Activated T-cell treated with anti-CD3 and anti-CD28 coated beads, Interleukin-2, amount 50 U/mL, for 72 hours (primary cell): ENCODE measurements around the gene SNAPC1. TPM values are rescaled to one million over a fixed set of nuclear protein-coding genes. Genes with fewer than 3 reads are reported as not detected.

ENCODE experiments used
- ATAC-seq, 2 donors: fragments of 150-1000 bp; cut with Tn5 transposase; replicated peaks in 1 of 2; 2 replicates each; pipeline ENCODE4 v1.10.0; 2021; ENCODE audit warnings: moderate library complexity in 2 of 2, mild to moderate bottlenecking in 1 of 2
- DNase-seq, 2 donors: peaks; one replicate each; pipeline ENCODE4 v3.0.0; 2021 to 2022; ENCODE audit warnings: mixed read lengths in 1 of 2
- H3K27ac Mint-ChIP-seq: one replicate; pipeline ENCODE4 v1.8.0; 2022; ENCODE audit warnings: mild to moderate bottlenecking, moderate library complexity, mixed read lengths
- H3K27me3 Mint-ChIP-seq: one replicate; pipeline ENCODE4 v1.8.0; 2022; ENCODE audit warnings: low read depth, mixed read lengths
- H3K36me3 Mint-ChIP-seq, 2 donors: one replicate each; pipeline ENCODE4 v1.8.0; 2022; ENCODE audit warnings: mixed read lengths in 2 of 2, mild to moderate bottlenecking in 1 of 2; ENCODE audit not compliant: insufficient read depth in 2 of 2
- H3K4me1 Mint-ChIP-seq: one replicate; pipeline ENCODE4 v1.8.0; 2022; ENCODE audit warnings: low read depth, mixed read lengths
- H3K4me3 Mint-ChIP-seq, 2 donors: one replicate each; pipeline ENCODE4 v1.8.0; 2022; ENCODE audit warnings: mild to moderate bottlenecking in 2 of 2, mixed read lengths in 2 of 2, moderate library complexity in 2 of 2
- H3K9me3 Mint-ChIP-seq, 2 donors: one replicate each; pipeline ENCODE4 v1.8.0; 2022; ENCODE audit warnings: mixed read lengths in 2 of 2
- total RNA-seq, 2 donors: library from RNA; stranded (reverse); gene quantifications; one replicate each; pipeline ENCODE4 v1.2.3, GENCODE V29; 2022

SNAPC1 gene
- total RNA-seq, 2 donors from 2014 or later = 7.2 to 7.8 TPM

DNA sequence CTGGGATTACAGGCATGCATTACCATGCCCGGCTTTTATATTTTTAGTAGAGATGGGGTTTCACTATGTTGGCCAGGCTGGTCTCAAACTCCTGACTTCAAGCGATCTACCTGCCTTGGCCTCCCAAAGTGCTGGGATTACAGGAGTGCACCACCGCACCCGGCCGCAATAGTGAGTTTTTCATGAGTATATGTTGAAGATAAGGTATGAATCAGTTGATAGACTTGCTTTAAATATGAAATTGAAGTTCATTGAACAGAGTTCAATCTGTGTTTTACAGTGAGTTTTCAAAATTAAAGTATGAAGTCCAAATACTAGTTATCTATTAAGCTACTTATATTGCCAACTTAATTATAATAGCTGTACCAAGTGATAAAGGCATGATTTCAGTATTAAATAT lies 35.1 kb downstream of the SNAPC1 start:
- DNase-seq (no peak), ATAC-seq (no peak)
- Mint-ChIP-seq H3K27ac (no peak overlapping the region), H3K9me3 (no peaks in the 10 kb centered on the region), H3K4me1 (peaks cover 5% of the 10 kb centered on the region), H3K4me3 (no peak overlapping the region), H3K27me3 (no peaks in the 10 kb centered on the region), H3K36me3 (peaks cover 0 to 7% of the 10 kb centered on the region in 2 donors)

DNA sequence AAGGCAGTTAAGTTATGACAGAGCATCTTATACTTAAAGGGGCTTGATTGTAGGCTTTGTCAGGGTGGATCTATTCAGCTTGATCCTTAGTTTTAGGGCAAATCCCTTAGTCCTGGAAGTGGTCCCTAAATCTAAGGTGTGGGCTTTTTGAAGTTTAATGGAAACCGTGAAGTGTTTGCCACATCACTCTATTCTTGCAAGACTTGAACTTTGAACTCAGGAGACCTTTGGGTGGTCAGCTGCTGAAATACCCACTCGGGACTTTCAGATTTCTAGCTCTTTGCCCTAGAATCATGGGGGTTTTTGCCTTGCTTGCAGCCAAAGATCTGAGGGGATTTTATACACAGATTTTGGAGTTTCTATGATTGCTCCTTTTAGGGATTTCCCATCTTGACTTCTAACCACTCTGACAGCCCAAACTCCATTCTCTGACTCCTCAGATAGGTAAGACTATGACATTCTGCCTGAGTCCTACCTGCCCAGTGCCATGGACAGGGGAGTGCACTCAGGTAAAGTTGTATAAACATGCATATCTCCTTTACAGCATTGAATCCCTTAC lies 39.9 kb downstream of the SNAPC1 start:
- DNase-seq = no peak
- Mint-ChIP-seq H3K4me1 (peaks cover 5% of the 10 kb centered on the region), H3K4me3 (no peak overlapping the region), H3K27ac (no peak overlapping the region), H3K36me3 (no peaks in the 10 kb centered on the region), H3K27me3 (no peaks in the 10 kb centered on the region), H3K9me3 (no peaks in the 10 kb centered on the region)
- ATAC-seq = no peak

DNA sequence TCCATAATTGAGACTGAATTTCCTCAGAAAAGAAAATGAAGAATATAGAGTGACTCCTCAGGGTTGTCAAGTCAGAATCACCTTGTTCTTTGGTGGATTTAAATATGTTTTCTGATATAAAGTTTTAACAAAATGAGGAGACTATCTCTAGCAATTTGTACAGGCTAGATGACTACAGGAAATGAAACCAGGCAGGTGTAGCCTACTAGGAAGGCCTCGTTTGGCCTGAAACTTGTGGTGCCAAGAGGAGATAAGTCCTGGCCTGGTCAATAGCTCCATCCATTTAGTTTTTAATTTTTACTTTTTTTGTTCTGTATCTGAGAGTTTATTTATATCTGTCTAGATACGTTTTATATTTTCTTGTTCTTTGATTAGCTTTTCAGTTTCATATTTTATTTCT lies 41.5 kb downstream of the SNAPC1 start:
- H3K4me3 Mint-ChIP-seq = no peak overlapping the region
- DNase-seq = no peak
- H3K4me1 Mint-ChIP-seq = peaks cover 4% of the 10 kb centered on the region
- peaks cover 5% of the 10 kb centered on the region for H3K27me3 Mint-ChIP-seq
- no peaks in the 10 kb centered on the region for H3K36me3 Mint-ChIP-seq
- ATAC-seq = no peak
- no peak overlapping the region for H3K27ac Mint-ChIP-seq
- no peaks in the 10 kb centered on the region for H3K9me3 Mint-ChIP-seq

DNA sequence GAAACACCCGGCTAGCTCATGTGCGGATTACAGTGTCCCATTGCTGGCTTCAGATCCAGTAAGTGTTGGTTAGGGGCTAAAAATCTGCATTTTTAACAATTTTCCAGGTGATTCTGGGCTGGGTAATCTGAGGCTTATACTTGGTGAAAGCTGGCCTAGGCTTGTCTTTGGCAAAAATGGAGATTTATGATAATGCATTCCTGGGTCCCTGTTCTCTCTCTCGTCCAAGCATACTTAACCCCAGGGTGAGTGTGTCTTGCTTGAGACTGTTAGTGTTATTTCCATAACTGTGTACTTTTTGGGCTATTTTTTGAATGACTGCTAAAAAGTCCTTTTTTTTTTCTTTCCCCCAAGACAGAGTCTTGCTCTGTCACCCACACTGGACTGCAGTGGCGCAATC lies 43.2 kb downstream of the SNAPC1 start:
- Mint-ChIP-seq H3K4me1 (no peaks in the 10 kb centered on the region), H3K27me3 (peaks cover 11% of the 10 kb centered on the region), H3K27ac (no peak overlapping the region), H3K4me3 (no peak overlapping the region), H3K36me3 (no peaks in the 10 kb centered on the region), H3K9me3 (no peaks in the 10 kb centered on the region)
- ATAC-seq (no peak), DNase-seq (no peak)

DNA sequence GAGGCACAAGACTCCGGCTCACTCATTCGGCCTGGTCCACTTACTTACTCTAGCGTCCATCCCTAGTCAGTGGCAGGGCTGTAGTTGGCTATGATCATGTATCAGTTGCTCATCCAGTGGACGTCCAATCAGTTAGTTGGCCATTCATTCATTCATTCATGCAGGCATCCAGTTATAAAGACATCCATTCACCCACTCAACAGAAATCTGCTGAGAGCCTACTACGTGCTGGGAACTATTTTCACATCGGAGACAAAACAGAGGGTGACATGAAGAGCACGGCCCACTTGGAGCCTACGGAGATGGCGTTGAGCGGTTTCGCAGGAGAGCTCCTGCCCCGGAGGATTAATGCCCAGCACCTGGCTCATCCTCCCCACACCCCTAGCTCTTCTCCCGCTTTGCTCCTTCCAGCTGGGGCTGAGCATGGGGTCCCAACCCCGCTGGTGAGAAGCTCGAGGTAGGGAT lies 49.7 kb downstream of the SNAPC1 start:
- peaks cover 56% of the 10 kb centered on the region for H3K27me3 Mint-ChIP-seq
- DNase-seq (no peak), ATAC-seq (no peak)
- H3K9me3 Mint-ChIP-seq = no peaks in the 10 kb centered on the region
- H3K36me3 Mint-ChIP-seq = peaks cover 4 to 5% of the 10 kb centered on the region in 2 donors
- no peak overlapping the region for H3K27ac Mint-ChIP-seq
- H3K4me1 Mint-ChIP-seq = peaks cover 13% of the 10 kb centered on the region
- peak overlapping the region; percentile 81 to 93 for H3K4me3 Mint-ChIP-seq

DNA sequence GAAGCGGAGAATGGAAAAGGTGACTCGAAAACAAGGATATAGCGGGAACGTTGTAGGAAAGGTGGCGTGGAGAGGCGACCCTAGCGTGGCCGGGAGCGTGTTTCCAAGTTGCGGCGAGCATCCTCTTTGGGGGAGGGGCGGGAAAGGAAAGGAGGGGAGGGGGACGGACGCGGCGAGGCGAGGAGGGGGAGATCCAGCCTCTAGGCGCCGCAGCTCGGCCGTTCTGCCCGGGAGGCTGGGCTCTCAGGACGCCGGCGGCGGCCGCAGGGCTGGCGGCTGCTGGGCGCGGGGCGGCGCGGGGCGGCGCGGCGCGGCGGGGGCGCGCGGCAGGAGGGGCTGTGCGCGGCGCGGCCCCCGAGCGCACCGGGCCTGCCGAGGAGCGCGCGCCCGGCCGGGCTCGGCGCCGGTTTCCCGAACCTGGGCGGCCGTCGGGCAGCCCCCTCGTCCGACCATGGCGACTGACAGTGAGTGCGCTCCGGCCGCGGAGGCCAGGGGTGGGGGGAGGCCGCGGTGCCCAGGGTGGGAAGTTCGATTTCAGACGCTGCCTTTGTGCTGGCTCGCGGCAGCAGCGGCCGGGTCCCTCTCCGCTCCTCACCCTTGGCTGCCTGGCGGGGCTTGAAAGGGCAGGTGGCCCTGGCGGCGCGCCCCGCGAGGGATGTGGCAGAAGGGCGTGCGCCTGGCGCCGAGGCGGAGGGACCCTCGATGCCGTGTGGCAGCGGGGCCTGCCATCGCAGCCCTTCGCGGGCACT lies 50.3 kb downstream of the SNAPC1 start, which contains the start of gene SYT16:
Gene SYT16, plus strand, starts transcription at position 357 of the 749 bp plus-strand sequence.
- H3K4me1 Mint-ChIP-seq = peaks cover 13% of the 10 kb centered on the region
- DNase-seq = peak; percentile 20 to 28
- H3K36me3 Mint-ChIP-seq = peaks cover 4 to 5% of the 10 kb centered on the region in 2 donors
- no peak within 1 kb of the TSS for H3K27ac Mint-ChIP-seq
- H3K4me3 Mint-ChIP-seq = peak within 1 kb of the TSS; percentile 81 to 93
- H3K9me3 Mint-ChIP-seq = no peaks in the 10 kb centered on the region
- peaks cover 56% of the 10 kb centered on the region for H3K27me3 Mint-ChIP-seq
- ATAC-seq = peak; percentile 71 to 73

DNA sequence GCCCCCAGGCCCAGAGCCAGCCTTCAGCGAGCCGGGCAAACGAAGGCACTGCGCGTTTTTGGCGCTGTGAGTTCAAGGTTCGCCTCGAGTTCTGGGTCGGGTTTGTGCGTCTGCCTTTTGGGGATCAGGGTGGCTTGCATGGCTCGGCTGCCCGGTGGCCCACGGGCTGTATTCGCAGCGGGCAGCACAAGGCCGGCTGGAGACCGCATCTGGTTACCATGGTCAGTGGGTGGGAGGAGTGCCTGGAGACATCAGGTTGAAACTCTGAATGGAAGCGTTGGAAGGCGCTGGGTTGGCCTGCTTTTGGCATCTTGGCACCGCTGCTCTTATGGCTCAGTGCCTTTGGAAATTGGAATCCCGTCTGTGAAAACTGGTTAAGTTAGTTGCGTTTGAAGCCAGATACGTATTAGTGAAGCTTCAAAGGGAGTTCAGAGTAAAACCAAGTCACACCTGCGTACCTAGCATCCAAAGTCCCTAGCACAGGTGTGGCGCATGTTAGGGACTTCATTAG lies 50.9 kb downstream of the SNAPC1 start:
- H3K4me1 Mint-ChIP-seq = peaks cover 13% of the 10 kb centered on the region
- no peaks in the 10 kb centered on the region for H3K9me3 Mint-ChIP-seq
- H3K36me3 Mint-ChIP-seq = peaks cover 4 to 5% of the 10 kb centered on the region in 2 donors
- H3K4me3 Mint-ChIP-seq = peak overlapping the region; percentile 71 to 72
- H3K27ac Mint-ChIP-seq = no peak overlapping the region
- H3K27me3 Mint-ChIP-seq = peaks cover 51% of the 10 kb centered on the region
- no peak for ATAC-seq
- no peak for DNase-seq

DNA sequence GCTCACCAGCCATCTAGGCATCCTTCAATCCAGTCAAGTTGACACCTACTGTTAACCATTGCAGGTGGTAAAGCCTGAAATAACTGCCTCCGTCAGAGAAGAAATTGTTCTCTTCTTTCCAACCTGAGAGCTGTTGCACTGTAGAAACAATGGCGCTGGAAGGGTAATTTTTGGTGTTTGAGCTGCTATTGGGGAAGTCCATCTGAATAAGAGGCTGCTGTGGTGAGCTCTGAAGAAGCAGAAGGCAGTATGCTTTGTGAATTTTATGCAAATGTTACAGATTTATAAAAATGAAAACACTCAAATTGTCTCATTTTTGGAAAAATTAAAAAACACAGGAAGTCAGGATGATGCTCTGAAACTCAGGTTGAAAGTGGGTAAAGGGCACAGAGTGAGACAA lies 60.2 kb downstream of the SNAPC1 start:
- H3K27ac Mint-ChIP-seq = no peak overlapping the region
- no peak for ATAC-seq

DNA sequence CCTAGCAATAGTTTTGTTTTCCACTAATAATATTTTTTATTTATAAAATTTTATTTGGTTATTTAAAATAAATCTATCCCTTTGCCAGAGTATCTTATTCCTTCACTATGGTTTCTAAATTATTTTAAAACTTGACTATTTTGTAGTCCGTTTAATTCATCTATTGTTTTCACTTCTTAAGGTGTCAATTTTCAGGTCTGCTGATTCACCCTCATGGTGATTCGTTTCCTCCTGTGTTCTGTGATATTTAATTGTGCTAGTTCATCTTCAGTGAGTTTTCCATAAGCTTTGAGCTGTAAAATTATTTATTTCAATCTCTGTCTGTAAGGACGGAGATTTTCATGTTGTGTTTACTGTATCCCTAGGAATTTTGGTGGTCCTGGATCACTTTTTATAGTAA lies 70.6 kb downstream of the SNAPC1 start:
- no peaks in the 10 kb centered on the region for H3K36me3 Mint-ChIP-seq
- ATAC-seq = no peak
- peaks cover 14% of the 10 kb centered on the region for H3K4me1 Mint-ChIP-seq
- DNase-seq = no peak
- H3K4me3 Mint-ChIP-seq = no peak overlapping the region
- no peaks in the 10 kb centered on the region for H3K27me3 Mint-ChIP-seq
- no peak overlapping the region for H3K27ac Mint-ChIP-seq
- peaks cover 0 to 2% of the 10 kb centered on the region in 2 donors for H3K9me3 Mint-ChIP-seq

More for the DNA sequence above, 60.2 kb downstream of the SNAPC1 start:
- H3K27me3 Mint-ChIP-seq = peaks cover 8% of the 10 kb centered on the region
- H3K4me1 Mint-ChIP-seq = peaks cover 6% of the 10 kb centered on the region
- H3K4me3 Mint-ChIP-seq = peak overlapping the region in 1 of 2 donors; percentile 2
- H3K36me3 Mint-ChIP-seq = peaks cover 0 to 5% of the 10 kb centered on the region in 2 donors
- H3K9me3 Mint-ChIP-seq = no peaks in the 10 kb centered on the region
- DNase-seq = no peak

DNA sequence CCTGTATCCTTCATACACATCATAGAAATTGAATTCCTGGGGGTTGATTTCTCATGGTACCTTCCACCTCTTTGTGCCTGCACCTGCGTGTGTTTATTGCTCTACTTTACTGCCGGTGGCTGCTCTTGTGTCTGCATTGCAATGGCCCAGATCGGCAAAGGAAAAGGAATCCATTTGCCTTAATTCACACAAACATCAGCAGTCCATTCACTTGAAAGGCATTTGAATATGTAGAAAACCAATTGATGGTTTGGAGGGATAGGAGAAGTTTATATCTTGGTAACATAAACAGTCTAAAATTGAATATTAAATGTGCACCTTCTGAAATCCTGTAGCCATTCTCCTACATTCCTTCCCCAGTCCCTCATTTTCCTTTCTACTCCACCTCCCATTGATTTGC lies 74.0 kb downstream of the SNAPC1 start:
- Mint-ChIP-seq H3K27me3 (peaks cover 14% of the 10 kb centered on the region), H3K27ac (no peak overlapping the region), H3K4me3 (no peak overlapping the region), H3K4me1 (peaks cover 18% of the 10 kb centered on the region), H3K36me3 (no peaks in the 10 kb centered on the region), H3K9me3 (no peaks in the 10 kb centered on the region)
- ATAC-seq (no peak), DNase-seq (no peak)

DNA sequence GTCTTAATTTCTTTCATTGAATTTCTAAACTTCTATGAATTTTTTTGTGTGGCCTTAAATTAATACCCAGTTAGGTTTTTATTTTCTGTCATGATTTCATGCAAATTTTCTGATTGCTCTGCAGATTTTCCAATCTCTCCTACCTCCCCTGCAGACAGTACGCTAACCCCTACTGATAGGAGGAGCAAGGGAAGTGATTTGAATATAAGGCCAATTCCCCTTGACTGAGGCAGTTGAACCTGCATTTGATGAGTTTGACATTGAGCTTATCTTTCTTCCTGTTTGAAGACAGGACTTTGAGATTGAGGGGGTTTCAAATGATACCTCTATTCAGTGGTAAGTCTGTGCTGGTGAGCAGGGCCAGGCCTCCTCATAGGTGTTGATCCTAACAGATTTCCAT lies 74.6 kb downstream of the SNAPC1 start:
- ATAC-seq (no peak), DNase-seq (no peak)
- peaks cover 18% of the 10 kb centered on the region for H3K4me1 Mint-ChIP-seq
- H3K27ac Mint-ChIP-seq = no peak overlapping the region
- H3K27me3 Mint-ChIP-seq = peaks cover 14% of the 10 kb centered on the region
- no peaks in the 10 kb centered on the region for H3K9me3 Mint-ChIP-seq
- H3K4me3 Mint-ChIP-seq = no peak overlapping the region
- no peaks in the 10 kb centered on the region for H3K36me3 Mint-ChIP-seq

DNA sequence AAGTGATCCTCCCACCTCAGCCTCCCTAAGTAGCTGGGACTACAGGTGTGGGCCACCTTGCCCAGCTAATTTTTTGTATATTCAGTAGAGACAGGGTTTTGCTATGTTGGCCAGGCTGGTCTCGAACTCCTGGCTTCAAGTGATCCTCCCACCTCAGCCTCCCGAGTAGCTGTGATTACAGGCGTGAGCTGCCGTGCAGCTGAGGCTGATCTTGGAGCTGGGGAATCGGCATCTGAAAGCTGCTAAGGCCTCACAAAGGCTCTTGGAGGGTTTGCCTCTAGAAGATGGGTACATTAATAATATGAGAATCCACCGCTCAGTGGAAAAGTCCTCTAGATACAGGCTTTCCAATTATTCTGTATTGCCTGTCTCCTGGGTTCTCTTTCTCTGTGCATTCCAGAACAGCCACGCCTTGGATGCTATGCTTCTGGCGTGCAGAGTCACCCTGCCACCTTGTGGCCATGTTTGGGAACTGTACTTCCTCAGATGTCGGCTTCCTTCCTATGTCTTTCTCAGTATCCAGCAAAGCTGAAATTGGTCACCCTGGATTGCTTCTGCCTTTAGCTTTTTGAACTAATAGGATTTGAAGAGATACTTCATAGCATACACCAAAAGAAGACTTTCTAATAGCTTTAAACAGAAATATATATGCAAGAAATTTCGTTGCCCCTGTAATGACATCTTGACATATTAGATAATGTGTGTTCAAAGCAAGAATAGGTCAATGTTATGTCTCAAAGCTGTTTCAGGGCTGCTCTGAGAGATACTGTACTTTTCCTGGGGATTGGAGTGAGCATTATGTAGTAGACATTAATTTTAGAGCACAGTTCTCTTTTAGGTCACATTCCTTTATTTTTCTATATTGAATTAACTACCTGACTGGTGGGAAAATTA lies 75.4 kb downstream of the SNAPC1 start:
- Mint-ChIP-seq H3K4me1 (peaks cover 14% of the 10 kb centered on the region), H3K27ac (no peak overlapping the region), H3K36me3 (no peaks in the 10 kb centered on the region), H3K4me3 (no peak overlapping the region), H3K27me3 (peaks cover 14% of the 10 kb centered on the region), H3K9me3 (no peaks in the 10 kb centered on the region)
- DNase-seq (peak; percentile 75 to 80), ATAC-seq (peak; percentile 88 to 95)
